ENCODE data around the gene IFT43. TPM values are rescaled to one million over a fixed set of nuclear protein-coding genes. Genes with fewer than 3 reads are reported as not detected.

IFT43 gene
- total and polyA plus RNA-seq, 9 donors, result 14.2 to 48.8 (median 30.2) TPM

DNA sequence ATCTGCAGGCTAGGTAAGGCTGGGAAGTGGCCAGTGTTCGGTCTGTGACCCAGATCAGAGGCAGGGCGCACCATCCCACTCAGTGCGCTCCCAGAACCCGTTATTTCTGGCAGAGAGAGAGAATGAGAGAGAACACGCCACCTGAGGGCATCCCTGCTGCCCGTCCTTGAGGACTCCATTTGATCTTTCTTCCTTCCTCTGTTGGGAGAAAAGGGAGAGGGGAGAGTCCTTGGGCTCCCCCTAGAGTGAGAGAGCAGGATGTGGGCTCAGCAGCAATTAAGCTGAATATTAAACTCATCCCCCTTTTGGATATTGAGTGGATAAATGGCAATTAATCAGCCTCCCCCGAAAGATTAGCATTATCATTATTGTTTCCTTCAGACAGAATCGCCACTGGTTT, 70.6 kb downstream of the IFT43 start:
- H3K27me3 ChIP-seq, result no peaks in the 10 kb centered on the region
- WGBS, 3 donors, result 92 to 95% (median 93%) methylated on average over 8 of the region's 8 CpGs
- H3K27ac ChIP-seq, result no peak overlapping the region
- DNase-seq, result no peak
- TF ChIP-seq EP300 (IDR thresholded peaks at IDR 0.05), result no peak
- H3K36me3 ChIP-seq, result no peaks in the 10 kb centered on the region
- no peaks in the 10 kb centered on the region for H3K4me1 ChIP-seq (ENCODE audit: insufficient read depth)
- no peak overlapping the region for H3K4me3 ChIP-seq
- intact Hi-C loops (cut with DNase I), result no loop called here
- H3K9me3 ChIP-seq, result no peaks in the 10 kb centered on the region

- H3K36me3 ChIP-seq, result no peaks in the 10 kb centered on the region
- H3K4me1 ChIP-seq (ENCODE audit: insufficient read depth), result no peaks in the 10 kb centered on the region
- H3K27me3 ChIP-seq, result no peaks in the 10 kb centered on the region
- WGBS, 3 donors, result 92 to 93% (median 93%) methylated on average over 11 of the region's 11 CpGs
- no peaks in the 10 kb centered on the region for H3K9me3 ChIP-seq
- no peak overlapping the region for H3K27ac ChIP-seq
- intact Hi-C loops (cut with DNase I), result no loop called here
- TF ChIP-seq EP300 (IDR thresholded peaks at IDR 0.05) (no peak), CTCF (IDR thresholded peaks at IDR 0.05) (no peak), POLR2A (IDR thresholded peaks at IDR 0.05) (no peak)
- no peak overlapping the region for H3K4me3 ChIP-seq
- DNase-seq, result no peak
These were observed 72.4 kb downstream of the IFT43 start for GRCh38 chr14:76057914-76058313.

DNA sequence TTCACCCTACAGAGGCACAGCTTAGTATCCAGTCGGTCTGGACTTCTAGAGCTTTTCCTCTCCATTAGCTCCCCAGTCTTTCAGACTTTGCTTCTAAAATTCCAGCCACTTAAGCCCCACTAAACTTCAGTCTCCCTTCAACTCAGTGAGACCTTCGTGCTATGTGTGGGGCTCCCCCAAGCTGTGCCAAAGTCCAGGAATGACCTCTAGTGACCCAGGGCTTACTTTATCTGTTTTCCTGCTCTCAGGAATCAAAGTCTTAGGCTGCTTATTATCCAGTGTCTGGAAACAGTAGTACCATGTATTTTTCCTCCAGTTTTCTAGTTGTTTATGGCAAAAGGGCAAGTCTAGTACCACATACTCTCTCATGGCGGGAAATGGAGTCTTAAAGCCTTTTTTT, 77.8 kb downstream of the IFT43 start:
- WGBS, 3 donors, result 87 to 92% (median 87%) methylated on average over 3 of the region's 3 CpGs
- Histone ChIP-seq H3K27ac (no peak overlapping the region), H3K4me3 (no peak overlapping the region), H3K4me1 (ENCODE audit: insufficient read depth) (no peaks in the 10 kb centered on the region), H3K27me3 (no peaks in the 10 kb centered on the region), H3K36me3 (no peaks in the 10 kb centered on the region), H3K9me3 (no peaks in the 10 kb centered on the region)
- no peak for DNase-seq
- TF ChIP-seq POLR2A (IDR thresholded peaks at IDR 0.05) (no peak), EP300 (IDR thresholded peaks at IDR 0.05) (no peak), CTCF (IDR thresholded peaks at IDR 0.05) (no peak)
- intact Hi-C loops (cut with DNase I), result no loop called here

DNA sequence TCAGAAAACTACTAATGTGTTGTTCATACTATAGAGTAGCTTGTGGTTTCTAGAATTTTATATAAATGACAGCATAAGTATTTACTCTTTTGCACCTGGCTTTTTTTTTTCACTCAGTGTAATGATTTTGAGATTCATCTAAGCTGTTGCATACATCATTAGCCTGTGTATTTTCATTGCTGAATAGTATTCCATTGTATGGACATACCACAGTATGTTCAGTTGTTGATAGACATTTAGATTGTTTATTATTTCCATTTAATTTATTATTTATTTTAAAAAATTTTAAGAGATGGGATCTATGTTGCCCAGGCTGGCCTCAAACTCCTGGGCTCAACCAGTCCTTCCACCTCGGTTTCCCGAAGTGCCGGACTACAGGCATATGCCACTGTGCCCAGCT, 80.0 kb downstream of the IFT43 start:
- Histone ChIP-seq H3K27me3 (no peaks in the 10 kb centered on the region), H3K4me1 (ENCODE audit: insufficient read depth) (no peaks in the 10 kb centered on the region), H3K4me3 (no peak overlapping the region), H3K9me3 (no peaks in the 10 kb centered on the region), H3K27ac (no peak overlapping the region), H3K36me3 (no peaks in the 10 kb centered on the region)
- no peak for DNase-seq
- intact Hi-C loops (cut with DNase I), result no loop called here
- 97 to 99% (median 98%) methylated on average over 3 of the region's 3 CpGs for WGBS, 3 donors
- no peak for TF ChIP-seq POLR2A (IDR thresholded peaks at IDR 0.05)
- TF ChIP-seq CTCF (IDR thresholded peaks at IDR 0.05), result no peak
- no peak for TF ChIP-seq EP300 (IDR thresholded peaks at IDR 0.05)

DNA sequence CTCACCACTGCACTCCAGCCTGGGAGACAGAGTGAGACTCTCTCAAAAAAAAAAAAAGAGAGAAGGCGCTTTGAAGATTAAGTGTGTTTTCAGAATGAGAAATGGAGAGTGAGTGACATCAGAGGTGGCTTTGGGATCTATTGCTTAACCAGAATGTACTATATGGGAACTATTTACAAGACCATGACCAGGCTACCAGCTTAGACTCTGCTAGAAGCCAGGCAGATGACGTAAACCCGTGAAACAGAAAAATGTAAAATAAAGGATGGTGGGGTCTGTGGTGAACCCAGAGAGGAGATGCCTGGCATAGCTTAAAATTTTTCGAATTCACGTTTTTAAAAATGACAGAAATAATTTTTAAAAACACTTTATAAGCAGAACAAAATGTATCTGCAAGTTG, 82.0 kb downstream of the IFT43 start:
- TF ChIP-seq EP300 (IDR thresholded peaks at IDR 0.05) (no peak), CTCF (IDR thresholded peaks at IDR 0.05) (no peak), POLR2A (IDR thresholded peaks at IDR 0.05) (no peak)
- no peaks in the 10 kb centered on the region for H3K4me1 ChIP-seq (ENCODE audit: insufficient read depth)
- no peaks in the 10 kb centered on the region for H3K27me3 ChIP-seq
- no peaks in the 10 kb centered on the region for H3K9me3 ChIP-seq
- intact Hi-C loops (cut with DNase I), result no loop called here
- WGBS, 3 donors, result 80 to 94% (median 90%) methylated on average over 5 of the region's 5 CpGs
- no peak overlapping the region for H3K4me3 ChIP-seq
- no peaks in the 10 kb centered on the region for H3K36me3 ChIP-seq
- DNase-seq, result no peak
- H3K27ac ChIP-seq, result no peak overlapping the region
